ENCODE measurements around the gene SQOR.

Gene SQOR

GRCh38 chr15:45719490-45719889 is 84.7 kb downstream of the SQOR start:
- Histone ChIP-seq H3K23ac (ENCODE audit: low read depth, low read length, poor library complexity) (no peak overlapping the region), H4K91ac (ENCODE audit: low read depth, low read length, poor library complexity) (no peak overlapping the region), H3K18ac (ENCODE audit: low read length) (no peak overlapping the region), H3K4me3 (ENCODE audit: low read length in 2 of 2) (no peak overlapping the region), H3K9me3 (replicated peaks in 1 of 2; ENCODE audit: control insufficient read depth in 2 of 2, insufficient read depth in 1 of 2, low read depth in 1 of 2, low read length in 2 of 2) (no peaks in the 10 kb centered on the region), H4K8ac (ENCODE audit: low read depth, low read length) (no peak overlapping the region), H2BK15ac (ENCODE audit: low read length) (no peak overlapping the region), H2BK120ac (ENCODE audit: low read depth, low read length) (no peak overlapping the region), H3K4me2 (ENCODE audit: insufficient read depth, low read length, poor library complexity, severe bottlenecking) (no peak overlapping the region), H2AFZ (ENCODE audit: low read length) (no peak overlapping the region), H2AK5ac (ENCODE audit: low read depth, low read length) (no peak overlapping the region), H3K9ac (ENCODE audit: low read depth, low read length, poor library complexity) (no peak overlapping the region), H3K14ac (ENCODE audit: low read length) (no peak overlapping the region), H2BK12ac (ENCODE audit: low read length) (no peak overlapping the region), H3K27ac (replicated peaks; ENCODE audit: low read length) (no peak overlapping the region), H3K4ac (ENCODE audit: low read length) (no peak overlapping the region), H2BK5ac (ENCODE audit: low read length) (no peak overlapping the region), H3K4me1 (ENCODE audit: control insufficient read depth in 2 of 2, insufficient read depth in 1 of 2, low read depth in 1 of 2, low read length in 2 of 2) (peaks cover 0 to 2% of the 10 kb centered on the region in 2 donors), H3K27me3 (ENCODE audit: control insufficient read depth in 3 of 3, insufficient read depth in 3 of 3, low read depth in 1 of 3, low read length in 3 of 3) (peaks cover 0 to 3% (median 0%) of the 10 kb centered on the region in 3 experiments), H3K36me3 (replicated peaks in 1 of 2; ENCODE audit: control insufficient read depth in 2 of 2, insufficient read depth in 2 of 2, low read length in 2 of 2) (no peaks in the 10 kb centered on the region), H3K79me1 (ENCODE audit: low read depth, low read length) (no peaks in the 10 kb centered on the region)
- WGBS, 2 donors (ENCODE audit: extremely low coverage in 2 of 2, insufficient read length in 2 of 2, insufficient replicate concordance in 1 of 2) = no CpG with 5 or more reads among the region's 4 CpGs
- DNase-seq (ENCODE audit: low spot score) = no peak

- no peak overlapping the region for H4K8ac ChIP-seq (ENCODE audit: low read depth, low read length)
- H2AFZ ChIP-seq (ENCODE audit: low read length) = no peak overlapping the region
- H3K27me3 ChIP-seq (ENCODE audit: control insufficient read depth in 3 of 3, insufficient read depth in 3 of 3, low read depth in 1 of 3, low read length in 3 of 3) = peaks cover 0 to 3% (median 0%) of the 10 kb centered on the region in 3 experiments
- H3K36me3 ChIP-seq (replicated peaks in 1 of 2; ENCODE audit: control insufficient read depth in 2 of 2, insufficient read depth in 2 of 2, low read length in 2 of 2) = no peaks in the 10 kb centered on the region
- H2BK12ac ChIP-seq (ENCODE audit: low read length) = no peak overlapping the region
- H2BK120ac ChIP-seq (ENCODE audit: low read depth, low read length) = no peak overlapping the region
- H3K4me1 ChIP-seq (ENCODE audit: control insufficient read depth in 2 of 2, insufficient read depth in 1 of 2, low read depth in 1 of 2, low read length in 2 of 2) = peaks cover 0 to 2% of the 10 kb centered on the region in 2 donors
- no peak overlapping the region for H3K18ac ChIP-seq (ENCODE audit: low read length)
- no peak overlapping the region for H3K4ac ChIP-seq (ENCODE audit: low read length)
- no peak overlapping the region for H3K14ac ChIP-seq (ENCODE audit: low read length)
- H2BK15ac ChIP-seq (ENCODE audit: low read length) = no peak overlapping the region
- no peak for DNase-seq (ENCODE audit: low spot score)
- H2BK5ac ChIP-seq (ENCODE audit: low read length) = no peak overlapping the region
- no peak overlapping the region for H2AK5ac ChIP-seq (ENCODE audit: low read depth, low read length)
- H3K27ac ChIP-seq (replicated peaks; ENCODE audit: low read length) = no peak overlapping the region
- no peak overlapping the region for H3K9ac ChIP-seq (ENCODE audit: low read depth, low read length, poor library complexity)
- no peaks in the 10 kb centered on the region for H3K9me3 ChIP-seq (replicated peaks in 1 of 2; ENCODE audit: control insufficient read depth in 2 of 2, insufficient read depth in 1 of 2, low read depth in 1 of 2, low read length in 2 of 2)
- no peak overlapping the region for H3K4me3 ChIP-seq (ENCODE audit: low read length in 2 of 2)
- no peaks in the 10 kb centered on the region for H3K79me1 ChIP-seq (ENCODE audit: low read depth, low read length)
- no peak overlapping the region for H3K4me2 ChIP-seq (ENCODE audit: insufficient read depth, low read length, poor library complexity, severe bottlenecking)
- no peak overlapping the region for H3K23ac ChIP-seq (ENCODE audit: low read depth, low read length, poor library complexity)
- no peak overlapping the region for H4K91ac ChIP-seq (ENCODE audit: low read depth, low read length, poor library complexity)
Observed at GRCh38 chr15:45720183-45720582, 85.4 kb downstream of the SQOR start.

- Histone ChIP-seq H3K4me2 (ENCODE audit: insufficient read depth, low read length, poor library complexity, severe bottlenecking) (no peak overlapping the region), H4K91ac (ENCODE audit: low read depth, low read length, poor library complexity) (peak overlapping the region; percentile 46), H2BK120ac (ENCODE audit: low read depth, low read length) (no peak overlapping the region), H3K18ac (ENCODE audit: low read length) (peak overlapping the region; percentile 67), H4K8ac (ENCODE audit: low read depth, low read length) (no peak overlapping the region), H3K4me3 (ENCODE audit: low read length in 2 of 2) (no peak overlapping the region), H3K36me3 (replicated peaks in 1 of 2; ENCODE audit: control insufficient read depth in 2 of 2, insufficient read depth in 2 of 2, low read length in 2 of 2) (no peaks in the 10 kb centered on the region), H3K14ac (ENCODE audit: low read length) (no peak overlapping the region), H3K9me3 (replicated peaks in 1 of 2; ENCODE audit: control insufficient read depth in 2 of 2, insufficient read depth in 1 of 2, low read depth in 1 of 2, low read length in 2 of 2) (no peaks in the 10 kb centered on the region), H2AFZ (ENCODE audit: low read length) (no peak overlapping the region), H2BK15ac (ENCODE audit: low read length) (no peak overlapping the region), H3K23ac (ENCODE audit: low read depth, low read length, poor library complexity) (peak overlapping the region; percentile 52), H3K9ac (ENCODE audit: low read depth, low read length, poor library complexity) (no peak overlapping the region), H2AK5ac (ENCODE audit: low read depth, low read length) (no peak overlapping the region), H3K79me1 (ENCODE audit: low read depth, low read length) (no peaks in the 10 kb centered on the region), H3K27me3 (ENCODE audit: control insufficient read depth in 3 of 3, insufficient read depth in 3 of 3, low read depth in 1 of 3, low read length in 3 of 3) (peaks cover 0 to 2% (median 0%) of the 10 kb centered on the region in 3 experiments), H2BK12ac (ENCODE audit: low read length) (no peak overlapping the region), H3K4me1 (ENCODE audit: control insufficient read depth in 2 of 2, insufficient read depth in 1 of 2, low read depth in 1 of 2, low read length in 2 of 2) (peaks cover 0 to 8% of the 10 kb centered on the region in 2 donors), H2BK5ac (ENCODE audit: low read length) (no peak overlapping the region), H3K27ac (replicated peaks; ENCODE audit: low read length) (no peak overlapping the region), H3K4ac (ENCODE audit: low read length) (no peak overlapping the region)
- WGBS, 2 donors (ENCODE audit: extremely low coverage in 2 of 2, insufficient read length in 2 of 2, insufficient replicate concordance in 1 of 2) = no CpG with 5 or more reads among the region's 3 CpGs
- no peak for DNase-seq (ENCODE audit: low spot score)
Observed at GRCh38 chr15:45728641-45729040, 93.8 kb downstream of the SQOR start.

GRCh38 chr15:45729141-45729540 is 94.3 kb downstream of the SQOR start:
- Histone ChIP-seq H2AK5ac (ENCODE audit: low read depth, low read length) (no peak overlapping the region), H3K4me3 (ENCODE audit: low read length in 2 of 2) (no peak overlapping the region), H3K9ac (ENCODE audit: low read depth, low read length, poor library complexity) (no peak overlapping the region), H3K4me2 (ENCODE audit: insufficient read depth, low read length, poor library complexity, severe bottlenecking) (no peak overlapping the region), H3K14ac (ENCODE audit: low read length) (no peak overlapping the region), H3K4ac (ENCODE audit: low read length) (no peak overlapping the region), H2BK15ac (ENCODE audit: low read length) (no peak overlapping the region), H3K4me1 (ENCODE audit: control insufficient read depth in 2 of 2, insufficient read depth in 1 of 2, low read depth in 1 of 2, low read length in 2 of 2) (peaks cover 0 to 6% of the 10 kb centered on the region in 2 donors), H2BK12ac (ENCODE audit: low read length) (no peak overlapping the region), H4K91ac (ENCODE audit: low read depth, low read length, poor library complexity) (no peak overlapping the region), H2AFZ (ENCODE audit: low read length) (no peak overlapping the region), H3K18ac (ENCODE audit: low read length) (no peak overlapping the region), H4K8ac (ENCODE audit: low read depth, low read length) (no peak overlapping the region), H3K27ac (replicated peaks; ENCODE audit: low read length) (no peak overlapping the region), H2BK120ac (ENCODE audit: low read depth, low read length) (no peak overlapping the region), H2BK5ac (ENCODE audit: low read length) (no peak overlapping the region), H3K27me3 (ENCODE audit: control insufficient read depth in 3 of 3, insufficient read depth in 3 of 3, low read depth in 1 of 3, low read length in 3 of 3) (peaks cover 0 to 2% (median 0%) of the 10 kb centered on the region in 3 experiments), H3K9me3 (replicated peaks in 1 of 2; ENCODE audit: control insufficient read depth in 2 of 2, insufficient read depth in 1 of 2, low read depth in 1 of 2, low read length in 2 of 2) (no peaks in the 10 kb centered on the region), H3K36me3 (replicated peaks in 1 of 2; ENCODE audit: control insufficient read depth in 2 of 2, insufficient read depth in 2 of 2, low read length in 2 of 2) (no peaks in the 10 kb centered on the region), H3K23ac (ENCODE audit: low read depth, low read length, poor library complexity) (no peak overlapping the region), H3K79me1 (ENCODE audit: low read depth, low read length) (no peaks in the 10 kb centered on the region)
- WGBS, 2 donors (ENCODE audit: extremely low coverage in 2 of 2, insufficient read length in 2 of 2, insufficient replicate concordance in 1 of 2) = no CpG with 5 or more reads among the region's 7 CpGs
- no peak for DNase-seq (ENCODE audit: low spot score)

Measured in neuronal stem cell (in vitro differentiated cells).